ENCODE data around the gene TMIGD1. TPM values are rescaled to one million over a fixed set of nuclear protein-coding genes. Genes with fewer than 3 reads are reported as not detected.

Gene TMIGD1
- polyA plus RNA-seq, 1 of the 3 experiments (the other 2 are of a cell fraction) = not detected

- 36% methylated on average over 3 of the region's 3 CpGs for WGBS (ENCODE audit: low lambda C conversion rate)
- no peaks in the 10 kb centered on the region for H3K27me3 ChIP-seq (ENCODE audit: insufficient read depth)
- POLR2A ChIA-PET = interaction anchor here (0.8 kb wide), 1 partner anchor 10 kb away, joined by 4 read pairs; no protein-coding TSS in a partner anchor
- H2AFZ ChIP-seq (ENCODE audit: low read depth) = no peak overlapping the region
- CTCF ChIA-PET = interaction anchor here (1.1 to 1.6 kb wide), 3 partner anchors 9 to 22 kb away, joined by 3 to 5 read pairs (median 3); no protein-coding TSS in a partner anchor
- H3K4me3 ChIP-seq (ENCODE audit: low read depth in 2 of 2, low read length in 1 of 2) = no peak overlapping the region
- no peaks in the 10 kb centered on the region for H4K20me1 ChIP-seq (ENCODE audit: insufficient read depth)
- no peaks in the 10 kb centered on the region for H3F3A ChIP-seq (replicated peaks; ENCODE audit: insufficient read depth)
- no peaks in the 10 kb centered on the region for H3K4me1 ChIP-seq (ENCODE audit: control insufficient read depth in 1 of 2, insufficient read depth in 2 of 2, low read depth in 1 of 2, low read length in 1 of 2)
- no peaks in the 10 kb centered on the region for H3K36me3 ChIP-seq (replicated peaks in 1 of 2; ENCODE audit: control insufficient read depth in 1 of 2, insufficient read depth in 2 of 2, low read length in 1 of 2)
- H3K27ac ChIP-seq (ENCODE audit: low read depth in 2 of 2, low read length in 1 of 2) = no peak overlapping the region
- H3K9me2 ChIP-seq = no peaks in the 10 kb centered on the region
- no peaks in the 10 kb centered on the region for H3K9me3 ChIP-seq
- TF ChIP-seq MXI1 (IDR thresholded peaks at IDR 0.05; ENCODE audit: low read depth, low read length) = no peak
- TF ChIP-seq RCOR1 (IDR thresholded peaks at IDR 0.05; ENCODE audit: low read length) = no peak
- TF ChIP-seq PBX3 (IDR thresholded peaks at IDR 0.05) = no peak
- TF ChIP-seq YY1 (IDR thresholded peaks at IDR 0.05; ENCODE audit: low read depth) = no peak
- no peak for TF ChIP-seq EZH2phosphoT487 (IDR thresholded peaks at IDR 0.05; ENCODE audit: borderline replicate concordance, low read depth)
- TF ChIP-seq TAF1 (IDR thresholded peaks at IDR 0.05; ENCODE audit: borderline replicate concordance, low read depth, low read length) = no peak
- TF ChIP-seq MEF2A (IDR thresholded peaks at IDR 0.05; ENCODE audit: borderline replicate concordance, low read depth) = no peak
- TF ChIP-seq MAX (IDR thresholded peaks at IDR 0.05; ENCODE audit: low read depth) = no peak
- TF ChIP-seq EP300 (IDR thresholded peaks at IDR 0.05; ENCODE audit: borderline replicate concordance in 1 of 2, low read depth in 1 of 2, low read length in 1 of 2) = no peak
- no peak for TF ChIP-seq NRF1 (IDR thresholded peaks at IDR 0.05; ENCODE audit: low read depth, low read length)
- TF ChIP-seq GATA2 (CRISPR knock-in tag; IDR thresholded peaks at IDR 0.05) = no peak
- TF ChIP-seq RAD21 (IDR thresholded peaks at IDR 0.05; ENCODE audit: low read length) = no peak
- no peak for TF ChIP-seq GABPA (IDR thresholded peaks at IDR 0.05; ENCODE audit: low read depth)
- TF ChIP-seq JUND (IDR thresholded peaks at IDR 0.05) = no peak
- no peak for TF ChIP-seq CTCF (IDR thresholded peaks at IDR 0.05)
- TF ChIP-seq TEAD4 (IDR thresholded peaks at IDR 0.05; ENCODE audit: borderline replicate concordance, insufficient read depth) = no peak
- no peak for TF ChIP-seq SMC3 (IDR thresholded peaks at IDR 0.05; ENCODE audit: low read depth, low read length)
- TF ChIP-seq TCF12 (IDR thresholded peaks at IDR 0.05) = no peak
- TF ChIP-seq RFX5 (IDR thresholded peaks at IDR 0.05; ENCODE audit: low read length) = no peak
- no peak for DNase-seq
- H3K79me2 ChIP-seq (ENCODE audit: insufficient read depth) = no peaks in the 10 kb centered on the region
- H3K9ac ChIP-seq = no peak overlapping the region
- no peak overlapping the region for H3K4me2 ChIP-seq
Measured at GRCh38 chr17:30318155-30318554, 15.7 kb downstream of the TMIGD1 start.
